H9 (cell line): ENCODE results near the gene MTF1. TPM values are rescaled to one million over a fixed set of nuclear protein-coding genes. Genes with fewer than 3 reads are reported as not detected.
A peak's percentile ranks its signal among the peaks of the same experiment; 100 is the strongest.

ENCODE experiments used
- DNase-seq: peaks from one replicate; pipeline ENCODE4 v3.0.0-alpha.2; 2017
- H2AFZ ChIP-seq: one replicate; pipeline ENCODE4 v1.6.1; 2013; ENCODE audit warnings: mild to moderate bottlenecking, low read length, control low read depth, moderate library complexity
- H2AK5ac ChIP-seq: 2 replicates; pipeline ENCODE4 v1.6.1; 2013; ENCODE audit warnings: low read length, control low read depth, mixed read lengths; ENCODE audit not compliant: insufficient read length
- H2BK120ac ChIP-seq: one replicate; pipeline ENCODE4 v1.6.1; 2013; ENCODE audit warnings: low read depth, mild to moderate bottlenecking, low read length, control low read depth, inconsistent platforms; ENCODE audit not compliant: poor library complexity, severe bottlenecking
- H2BK12ac ChIP-seq: 2 replicates; pipeline ENCODE4 v1.6.1; 2013; ENCODE audit warnings: low read length, control low read depth, mixed read lengths, low read depth; ENCODE audit not compliant: insufficient read length
- H2BK15ac ChIP-seq: 2 replicates; pipeline ENCODE4 v1.6.1; 2013; ENCODE audit warnings: low read depth, low read length, control low read depth
- H2BK20ac ChIP-seq: one replicate; pipeline ENCODE4 v1.6.1; 2013; ENCODE audit warnings: low read depth, mild to moderate bottlenecking, low read length, control low read depth, inconsistent platforms; ENCODE audit not compliant: poor library complexity, severe bottlenecking
- H2BK5ac ChIP-seq: 2 replicates; pipeline ENCODE4 v1.6.1; 2013; ENCODE audit warnings: low read length, control low read depth, mixed read lengths; ENCODE audit not compliant: insufficient read length
- H3K14ac ChIP-seq: 2 replicates; pipeline ENCODE4 v1.6.1; 2013; ENCODE audit warnings: low read length, control low read depth; ENCODE audit not compliant: insufficient read depth
- H3K18ac ChIP-seq: 2 replicates; pipeline ENCODE4 v1.6.1; 2013; ENCODE audit warnings: low read depth, mild to moderate bottlenecking, mixed read lengths, low read length, control low read depth; ENCODE audit not compliant: insufficient read length
- H3K23ac ChIP-seq: 2 replicates; pipeline ENCODE4 v1.6.1; 2013; ENCODE audit warnings: low read length, control low read depth, mixed read lengths, low read depth; ENCODE audit not compliant: insufficient read length
- H3K23me2 ChIP-seq: 2 replicates; pipeline ENCODE4 v1.6.1; 2013; ENCODE audit warnings: low read depth, mild to moderate bottlenecking, mixed read lengths, low read length, control low read depth; ENCODE audit not compliant: insufficient read length, poor library complexity, severe bottlenecking
- H3K27ac ChIP-seq: 2 replicates; pipeline ENCODE4 v1.5.1; 2013; ENCODE audit warnings: low read length, control low read depth, mixed read lengths, low read depth; ENCODE audit not compliant: insufficient read length
- H3K27me3 ChIP-seq: 2 replicates; pipeline ENCODE4 v1.6.1; 2013; ENCODE audit warnings: low read length, control low read depth, inconsistent platforms; ENCODE audit not compliant: insufficient read depth
- H3K4ac ChIP-seq: 2 replicates; pipeline ENCODE4 v1.6.1; 2013; ENCODE audit warnings: low read depth, mild to moderate bottlenecking, control low read depth, inconsistent platforms, low read length, moderate library complexity
- H3K4me1 ChIP-seq: 2 replicates; pipeline ENCODE4 v1.6.1; 2013; ENCODE audit warnings: low read length, control low read depth, inconsistent platforms; ENCODE audit not compliant: insufficient read depth
- H3K4me2 ChIP-seq: 2 replicates; pipeline ENCODE4 v1.6.1; 2013; ENCODE audit warnings: low read length, control low read depth, mixed read lengths; ENCODE audit not compliant: insufficient read length, insufficient read depth
- H3K56ac ChIP-seq: 2 replicates; pipeline ENCODE4 v1.6.1; 2013; ENCODE audit warnings: low read depth, mild to moderate bottlenecking, mixed read lengths, low read length, control low read depth; ENCODE audit not compliant: insufficient read length
- H3K79me1 ChIP-seq: 2 replicates; pipeline ENCODE4 v1.6.1; 2013; ENCODE audit warnings: low read depth, mild to moderate bottlenecking, moderate library complexity, low read length, control low read depth, inconsistent platforms; ENCODE audit not compliant: insufficient read depth, poor library complexity, severe bottlenecking
- H3K79me2 ChIP-seq: 2 replicates; pipeline ENCODE4 v1.6.1; 2013; ENCODE audit warnings: low read length, control low read depth, inconsistent platforms; ENCODE audit not compliant: insufficient read depth
- H3K9ac ChIP-seq: 2 replicates; pipeline ENCODE4 v1.6.1; 2013; ENCODE audit warnings: low read length, control low read depth, mixed read lengths; ENCODE audit not compliant: insufficient read length; ENCODE audit errors: extremely low read depth
- H3K9me3 ChIP-seq: one replicate; pipeline ENCODE4 v1.6.1; 2013; ENCODE audit warnings: low read depth, low read length, inconsistent platforms; ENCODE audit not compliant: control insufficient read depth
- H3T11ph ChIP-seq: one replicate; pipeline ENCODE4 v1.6.1; 2013; ENCODE audit warnings: mild to moderate bottlenecking, low read length, control low read depth, inconsistent platforms
- H4K20me1 ChIP-seq: one replicate; pipeline ENCODE4 v1.6.1; 2013; ENCODE audit not compliant: control insufficient read depth, insufficient read length, insufficient read depth
- H4K5ac ChIP-seq: 2 replicates; pipeline ENCODE4 v1.6.1; 2013; ENCODE audit warnings: low read depth, mild to moderate bottlenecking, mixed read lengths, low read length, control low read depth; ENCODE audit not compliant: insufficient read length
- H4K8ac ChIP-seq: replicated peaks from 2 replicates; pipeline ENCODE4 v1.6.1; 2013; ENCODE audit warnings: low read length, control low read depth, mixed read lengths, low read depth; ENCODE audit not compliant: insufficient read length
- H4K91ac ChIP-seq: 2 replicates; pipeline ENCODE4 v1.6.1; 2013; ENCODE audit warnings: low read depth, mild to moderate bottlenecking, moderate library complexity, mixed read lengths, low read length, control low read depth; ENCODE audit not compliant: insufficient read length
- H3K27ac Mint-ChIP-seq, 3 experiments: 2 replicates in 2 of 3; 3 replicates in 1 of 3; pipeline ENCODE4 v1.8.0; 2020 to 2021; ENCODE audit warnings: mixed read lengths in 3 of 3, mild to moderate bottlenecking in 1 of 3, moderate library complexity in 1 of 3
- H3K27me3 Mint-ChIP-seq: 2 replicates; pipeline ENCODE4 v1.8.0; 2021; ENCODE audit warnings: low read depth, mild to moderate bottlenecking, moderate library complexity, mixed read lengths
- H3K36me3 Mint-ChIP-seq, 3 experiments: 2 replicates in 2 of 3; 3 replicates in 1 of 3; pipeline ENCODE4 v1.8.0; 2020 to 2021; ENCODE audit warnings: low read depth in 3 of 3, mixed read lengths in 3 of 3; ENCODE audit not compliant: insufficient read depth in 1 of 3
- H3K4me1 Mint-ChIP-seq, 2 experiments: 2 replicates each; pipeline ENCODE4 v1.8.0; 2020; ENCODE audit warnings: mixed read lengths in 2 of 2
- H3K4me3 Mint-ChIP-seq, 2 experiments: 2 replicates in 1 of 2; 3 replicates in 1 of 2; pipeline ENCODE4 v1.8.0; 2020 to 2021; ENCODE audit warnings: mild to moderate bottlenecking in 2 of 2, mixed read lengths in 2 of 2, moderate library complexity in 1 of 2
- H3K9me3 Mint-ChIP-seq, 2 experiments: 2 replicates in 1 of 2; 3 replicates in 1 of 2; pipeline ENCODE4 v1.8.0; 2020; ENCODE audit warnings: mild to moderate bottlenecking in 2 of 2, mixed read lengths in 2 of 2, moderate library complexity in 1 of 2
- WGBS: extraction: QIAGEN DNeasy Blood & Tissue Kit; methylation state at CpG from one replicate; pipeline ENCODE4 v1.1.7; 2013; ENCODE audit warnings: missing lambda C conversion rate, low lambda C conversion rate, mixed read lengths; ENCODE audit not compliant: insufficient read length; ENCODE audit errors: extremely low coverage; 5-methylcytosine and 5-hydroxymethylcytosine counted together
- total RNA-seq: library from RNA; stranded (reverse); gene quantifications from 2 replicates; pipeline ENCODE4 v1.2.1, GENCODE V29; 2021
- TF ChIP-seq, protein P1 (sequence below): fragments of 200-600 bp; sonication (generic); conservative IDR thresholded peaks from 3 replicates; pipeline ENCODE4 v1.8.0; 2021; ENCODE audit warnings: antibody characterized with exemption, mild to moderate bottlenecking

Gene MTF1
- total RNA-seq, 1 experiment from 2014 or later = 17.0 TPM

DNA sequence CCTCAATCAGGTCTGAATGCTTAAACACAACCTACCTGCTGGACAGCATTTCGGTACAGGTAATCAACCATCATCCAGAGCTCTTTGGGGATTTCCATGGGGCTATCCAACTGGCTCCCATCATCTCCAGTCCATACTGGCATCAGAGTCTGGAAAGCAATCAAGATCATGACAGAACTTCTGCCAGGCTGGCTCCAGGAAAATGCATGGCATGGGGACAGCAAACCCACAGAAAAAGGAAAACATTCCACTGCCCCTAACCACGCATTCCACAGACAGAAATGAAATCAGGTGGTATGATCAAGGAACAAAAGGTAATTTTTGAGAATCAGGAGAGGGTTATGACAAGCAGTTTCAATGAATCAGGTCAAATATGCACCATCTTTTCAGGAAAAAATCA, 9.1 kb upstream of the MTF1 start:
- Histone ChIP-seq H3K56ac (no peak overlapping the region), H2AK5ac (no peak overlapping the region), H3K27me3 (no peaks in the 10 kb centered on the region), H4K91ac (no peak overlapping the region), H3K9ac (no peak overlapping the region), H2BK20ac (no peak overlapping the region), H2BK12ac (no peak overlapping the region), H3K27ac (no peak overlapping the region), H3K23me2 (no peaks in the 10 kb centered on the region), H3K18ac (no peak overlapping the region), H3K23ac (no peak overlapping the region), H3K4ac (no peak overlapping the region), H2AFZ (no peak overlapping the region), H4K5ac (no peak overlapping the region), H2BK5ac (no peak overlapping the region), H3K79me2 (no peaks in the 10 kb centered on the region), H3T11ph (no peak overlapping the region), H3K79me1 (no peaks in the 10 kb centered on the region), H3K14ac (no peak overlapping the region), H4K8ac (no peak overlapping the region), H2BK120ac (no peak overlapping the region), H3K4me1 (no peaks in the 10 kb centered on the region), H4K20me1 (no peaks in the 10 kb centered on the region), H3K4me2 (no peak overlapping the region), H3K9me3 (no peaks in the 10 kb centered on the region), H2BK15ac (no peak overlapping the region)
- H3K27me3 Mint-ChIP-seq = no peaks in the 10 kb centered on the region
- H3K36me3 Mint-ChIP-seq = peaks cover 3 to 60% (median 41%) of the 10 kb centered on the region in 3 experiments; a peak in 6 of 7 replicates
- no peaks in the 10 kb centered on the region for H3K4me1 Mint-ChIP-seq
- no peaks in the 10 kb centered on the region for H3K9me3 Mint-ChIP-seq
- no peak for DNase-seq
- H3K27ac Mint-ChIP-seq = peak overlapping the region in 1 of 3 experiments; percentile 46; a peak in 1 of 7 replicates
- no peak overlapping the region for H3K4me3 Mint-ChIP-seq
- TF ChIP-seq, protein P1, sequence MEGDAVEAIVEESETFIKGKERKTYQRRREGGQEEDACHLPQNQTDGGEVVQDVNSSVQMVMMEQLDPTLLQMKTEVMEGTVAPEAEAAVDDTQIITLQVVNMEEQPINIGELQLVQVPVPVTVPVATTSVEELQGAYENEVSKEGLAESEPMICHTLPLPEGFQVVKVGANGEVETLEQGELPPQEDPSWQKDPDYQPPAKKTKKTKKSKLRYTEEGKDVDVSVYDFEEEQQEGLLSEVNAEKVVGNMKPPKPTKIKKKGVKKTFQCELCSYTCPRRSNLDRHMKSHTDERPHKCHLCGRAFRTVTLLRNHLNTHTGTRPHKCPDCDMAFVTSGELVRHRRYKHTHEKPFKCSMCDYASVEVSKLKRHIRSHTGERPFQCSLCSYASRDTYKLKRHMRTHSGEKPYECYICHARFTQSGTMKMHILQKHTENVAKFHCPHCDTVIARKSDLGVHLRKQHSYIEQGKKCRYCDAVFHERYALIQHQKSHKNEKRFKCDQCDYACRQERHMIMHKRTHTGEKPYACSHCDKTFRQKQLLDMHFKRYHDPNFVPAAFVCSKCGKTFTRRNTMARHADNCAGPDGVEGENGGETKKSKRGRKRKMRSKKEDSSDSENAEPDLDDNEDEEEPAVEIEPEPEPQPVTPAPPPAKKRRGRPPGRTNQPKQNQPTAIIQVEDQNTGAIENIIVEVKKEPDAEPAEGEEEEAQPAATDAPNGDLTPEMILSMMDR = no peak
- WGBS = no CpG with 5 or more reads among the region's 2 CpGs
